ENCODE data around the gene C14orf180.

GRCh38 chr14:104586832-104587620 is 7.5 kb downstream of the C14orf180 start:
- TF ChIP-seq EZH2phosphoT487 (IDR thresholded peaks at IDR 0.05; ENCODE audit: low read length) (no peak), CTCF (IDR thresholded peaks at IDR 0.05; ENCODE audit: low read length) (no peak), EZH2 (optimal IDR thresholded peaks at IDR 0.05; ENCODE audit: low read depth, low read length) (no peak)

Data from MM.1S (cell line).